LNCAP (cell line): ENCODE results near the gene MND1.

Experiments used
- TF ChIP-seq, protein P1 (sequence below): fragments of 450-650 bp; IDR thresholded peaks from 2 replicates; pipeline ENCODE4 v1.5.1; 2017; ENCODE audit warnings: mild to moderate bottlenecking

Gene MND1

DNA sequence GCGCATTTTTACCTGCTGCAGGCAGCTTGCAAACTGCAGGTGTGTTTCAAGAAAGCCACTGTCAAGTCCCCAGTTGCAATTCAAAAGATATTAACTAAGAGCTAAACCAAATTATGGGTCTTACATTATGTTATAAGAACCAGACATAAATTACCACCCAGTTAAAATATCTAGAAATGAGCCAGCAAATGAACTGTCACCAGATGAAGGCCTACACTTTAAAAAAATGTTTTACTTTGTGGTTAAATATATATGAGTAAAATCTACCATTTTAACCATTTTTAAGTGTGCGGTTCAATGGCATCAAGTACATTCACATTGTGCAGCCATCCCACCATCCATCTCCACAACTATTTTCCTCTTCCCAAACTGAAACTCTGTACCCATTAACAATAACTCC, 89.7 kb downstream of the MND1 start:
- TF ChIP-seq, protein P1, sequence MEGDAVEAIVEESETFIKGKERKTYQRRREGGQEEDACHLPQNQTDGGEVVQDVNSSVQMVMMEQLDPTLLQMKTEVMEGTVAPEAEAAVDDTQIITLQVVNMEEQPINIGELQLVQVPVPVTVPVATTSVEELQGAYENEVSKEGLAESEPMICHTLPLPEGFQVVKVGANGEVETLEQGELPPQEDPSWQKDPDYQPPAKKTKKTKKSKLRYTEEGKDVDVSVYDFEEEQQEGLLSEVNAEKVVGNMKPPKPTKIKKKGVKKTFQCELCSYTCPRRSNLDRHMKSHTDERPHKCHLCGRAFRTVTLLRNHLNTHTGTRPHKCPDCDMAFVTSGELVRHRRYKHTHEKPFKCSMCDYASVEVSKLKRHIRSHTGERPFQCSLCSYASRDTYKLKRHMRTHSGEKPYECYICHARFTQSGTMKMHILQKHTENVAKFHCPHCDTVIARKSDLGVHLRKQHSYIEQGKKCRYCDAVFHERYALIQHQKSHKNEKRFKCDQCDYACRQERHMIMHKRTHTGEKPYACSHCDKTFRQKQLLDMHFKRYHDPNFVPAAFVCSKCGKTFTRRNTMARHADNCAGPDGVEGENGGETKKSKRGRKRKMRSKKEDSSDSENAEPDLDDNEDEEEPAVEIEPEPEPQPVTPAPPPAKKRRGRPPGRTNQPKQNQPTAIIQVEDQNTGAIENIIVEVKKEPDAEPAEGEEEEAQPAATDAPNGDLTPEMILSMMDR, result no peak

DNA sequence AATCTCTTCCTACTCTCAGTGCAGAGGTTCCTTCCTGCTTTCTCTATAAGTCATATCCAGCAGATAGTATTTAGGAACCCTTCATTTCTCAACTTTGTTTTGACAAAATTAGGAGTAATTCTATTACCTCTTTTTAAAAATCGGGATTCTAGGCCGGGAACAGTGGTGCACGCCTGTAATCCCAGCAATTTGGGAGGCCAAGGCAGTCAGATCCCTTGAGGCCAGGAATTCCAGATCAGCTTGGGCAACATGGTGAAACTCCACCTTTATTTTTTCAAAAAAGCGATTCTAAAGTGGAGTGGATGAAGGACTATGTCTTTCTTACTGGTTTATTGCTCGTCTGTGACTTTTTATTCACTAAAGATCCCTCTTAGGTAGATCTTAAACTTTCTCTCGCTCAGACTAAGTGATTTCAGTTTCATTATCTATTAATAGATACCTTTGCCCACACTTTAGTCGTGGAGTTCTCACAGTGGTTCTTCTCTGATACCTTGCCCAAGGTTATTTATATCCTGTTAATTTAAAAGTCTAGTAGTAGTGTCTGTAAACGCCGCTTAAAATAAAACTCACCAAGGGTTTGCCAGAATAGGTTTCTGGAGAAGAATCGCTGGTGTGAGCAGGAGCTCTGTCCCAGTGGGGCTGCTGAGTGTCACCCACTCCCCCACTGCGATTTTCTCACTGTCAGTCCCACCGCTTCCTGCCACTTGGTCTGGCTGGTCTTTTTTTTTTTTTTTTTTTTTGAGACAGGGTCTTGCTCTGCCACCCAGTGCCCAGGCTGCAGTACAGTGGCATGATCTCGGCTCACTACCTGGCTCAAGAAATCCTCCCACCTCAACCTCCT, 94.6 kb downstream of the MND1 start:
- TF ChIP-seq, protein P1, result no peak

DNA sequence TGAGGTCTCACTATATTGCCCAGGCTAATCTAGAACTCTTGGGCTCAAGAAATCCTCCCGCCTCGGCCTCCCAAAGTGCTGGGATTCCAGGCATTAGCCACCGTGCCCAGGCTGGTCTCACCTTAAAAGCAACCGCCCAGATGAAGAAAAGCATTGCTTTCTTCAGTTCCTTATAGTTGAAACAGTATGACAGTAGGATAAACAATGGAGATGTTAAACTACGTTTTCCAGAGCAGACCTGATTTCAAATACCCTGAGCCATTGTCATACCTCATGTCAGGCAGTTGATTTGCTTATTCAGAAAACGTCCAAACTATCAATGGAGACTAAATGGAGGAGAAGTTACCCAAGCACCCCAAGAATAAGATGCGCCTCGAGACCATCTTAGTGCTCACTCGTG, 95.3 kb downstream of the MND1 start:
- TF ChIP-seq, protein P1, result no peak

DNA sequence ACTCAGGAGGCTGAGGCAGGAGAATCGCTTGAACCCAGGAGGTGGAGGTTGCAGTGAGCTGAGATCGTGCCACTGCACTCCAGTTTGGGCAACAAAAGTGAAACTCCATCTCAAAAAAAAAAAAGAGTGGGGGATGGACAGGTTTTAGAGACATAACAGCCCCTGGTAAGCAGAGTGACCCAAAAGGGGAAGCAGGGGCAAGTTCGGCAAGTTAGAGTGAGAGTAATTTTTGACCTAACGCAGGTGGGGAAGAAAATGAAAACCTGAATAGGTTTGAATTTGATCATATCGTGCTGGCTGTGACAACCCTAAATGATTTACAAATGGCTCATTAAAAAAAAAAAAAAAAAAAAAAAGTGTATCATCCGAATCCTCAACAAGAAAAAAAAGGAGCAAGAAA, 96.0 kb downstream of the MND1 start:
- TF ChIP-seq, protein P1, result no peak

DNA sequence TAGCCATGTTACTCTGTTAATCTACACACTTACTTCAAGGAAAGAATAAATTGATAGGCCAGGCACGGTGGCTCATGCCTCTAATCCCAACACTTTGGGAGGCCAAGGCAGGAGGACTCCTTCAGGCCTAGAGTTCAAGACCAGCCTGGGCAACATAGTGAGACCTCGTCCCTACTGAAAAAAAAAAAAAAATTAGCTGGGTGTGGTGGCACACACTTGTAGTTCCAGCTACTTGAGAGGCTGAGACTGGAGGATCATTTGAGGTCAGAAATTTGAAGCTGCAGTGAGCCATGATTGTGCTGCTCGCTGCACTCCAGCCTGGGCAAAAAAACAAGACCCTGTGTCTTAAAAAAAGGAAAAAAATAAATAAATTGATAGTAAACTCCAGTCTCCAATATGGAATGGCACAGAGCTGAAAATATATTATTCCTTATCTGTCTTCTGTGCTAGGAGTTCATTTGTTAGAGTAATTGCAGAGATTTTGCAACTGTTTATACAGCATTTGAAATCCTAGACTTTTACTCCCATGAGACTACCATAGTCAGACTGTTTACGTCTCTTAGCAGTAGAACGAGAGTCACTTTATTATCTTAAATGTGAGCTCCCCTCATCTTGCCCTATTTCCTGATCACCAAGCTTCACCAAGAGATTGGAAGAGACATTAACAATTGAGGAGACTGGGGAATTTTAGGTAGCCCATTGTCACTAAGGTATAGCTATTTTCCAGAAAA, 102.9 kb downstream of the MND1 start:
- TF ChIP-seq, protein P1, result no peak

DNA sequence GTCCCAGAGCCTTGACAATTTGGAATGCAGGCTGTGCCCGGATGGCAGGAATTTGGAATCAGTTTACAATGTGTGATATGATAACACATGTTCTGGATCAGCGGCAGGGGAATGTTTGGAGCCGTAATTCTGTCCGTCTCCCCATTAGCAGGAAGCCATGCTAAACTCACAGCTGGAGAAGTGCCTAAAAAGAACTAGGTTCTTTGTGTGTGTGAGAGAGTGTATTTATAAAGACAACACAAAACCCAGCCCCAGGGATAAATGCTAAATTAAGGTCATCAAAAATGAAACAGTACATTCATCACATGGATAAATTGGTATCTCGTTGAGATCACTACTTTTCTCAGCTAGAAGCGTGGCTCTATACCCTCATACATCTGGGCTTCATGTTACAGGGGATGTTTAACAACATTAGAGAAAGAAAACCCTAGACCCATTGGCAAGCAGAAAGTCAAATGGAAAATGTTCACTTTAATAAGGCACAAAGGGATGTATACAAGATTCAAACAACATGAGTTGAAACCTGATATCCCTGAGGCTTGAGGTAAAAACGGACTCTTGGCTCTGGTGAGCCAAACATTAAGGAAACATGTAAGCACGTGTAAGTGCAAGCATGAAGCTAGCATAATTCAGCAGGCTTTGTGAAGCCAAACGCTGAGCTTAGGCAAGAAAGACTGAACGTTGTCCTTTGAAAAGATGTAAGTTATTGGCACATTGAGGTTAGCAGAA, 103.7 kb downstream of the MND1 start:
- TF ChIP-seq, protein P1, result no peak

DNA sequence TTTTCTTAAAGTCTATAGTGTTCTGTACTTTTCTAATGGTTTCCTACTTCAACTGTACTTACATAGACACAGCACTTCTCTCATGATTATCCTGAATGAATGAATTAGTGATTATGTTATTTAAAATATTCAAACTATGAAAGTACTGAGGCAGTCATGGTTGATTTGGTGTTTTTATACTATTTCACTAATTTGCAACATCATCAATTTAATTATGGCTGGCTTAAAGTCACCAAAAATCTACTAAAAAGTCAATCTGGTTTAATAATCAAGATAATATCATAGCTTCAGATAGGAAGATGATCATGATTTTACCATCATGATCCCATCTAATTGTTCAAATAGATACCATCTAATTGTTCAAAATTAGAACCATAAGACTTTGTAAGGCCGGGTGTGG, 104.8 kb downstream of the MND1 start:
- TF ChIP-seq, protein P1, result no peak
